NK-92 treated with Interleukin-12 subunit alpha and Interleukin-12 subunit beta, amount 100 ng/mL, for 24 hours (cell line): ENCODE results near the gene ZDHHC6.
A peak's percentile ranks its signal among the peaks of the same experiment; 100 is the strongest.
"Not testable (repeated sequence)": the region's sequence is repeated elsewhere in the genome, so short reads cannot be mapped to it uniquely, and the experiment has no call there.

Experiments
- DNase-seq: peaks from one replicate; lab custom pipeline; 2025; lab: John Stamatoyannopoulos, UW

Gene ZDHHC6

GRCh38 chr10:112389271-112389822 is 57.4 kb downstream of the ZDHHC6 start:
- DNase-seq = peak; percentile 44

- no peak for DNase-seq
These were observed 58.2 kb downstream of the ZDHHC6 start for GRCh38 chr10:112388548-112388947.

GRCh38 chr10:112388056-112388455 is 58.7 kb downstream of the ZDHHC6 start:
- DNase-seq = not testable (repeated sequence)

- no peak for DNase-seq
These were observed 61.5 kb downstream of the ZDHHC6 start for GRCh38 chr10:112385201-112385600.

- DNase-seq = no peak
These were observed 62.6 kb downstream of the ZDHHC6 start for GRCh38 chr10:112384141-112384540.

- no peak for DNase-seq
These were observed 63.4 kb downstream of the ZDHHC6 start for GRCh38 chr10:112383325-112383724.

GRCh38 chr10:112382515-112383235 is 64.0 kb downstream of the ZDHHC6 start:
- DNase-seq = no peak
